Measurements from ENCODE around the gene ZCWPW1. TPM values are rescaled to one million over a fixed set of nuclear protein-coding genes. Genes with fewer than 3 reads are reported as not detected.

The ZCWPW1 gene
- total RNA-seq, 6 experiments from 2014 or later: 0.86 to 5.7 (median 2.7) TPM

DNA sequence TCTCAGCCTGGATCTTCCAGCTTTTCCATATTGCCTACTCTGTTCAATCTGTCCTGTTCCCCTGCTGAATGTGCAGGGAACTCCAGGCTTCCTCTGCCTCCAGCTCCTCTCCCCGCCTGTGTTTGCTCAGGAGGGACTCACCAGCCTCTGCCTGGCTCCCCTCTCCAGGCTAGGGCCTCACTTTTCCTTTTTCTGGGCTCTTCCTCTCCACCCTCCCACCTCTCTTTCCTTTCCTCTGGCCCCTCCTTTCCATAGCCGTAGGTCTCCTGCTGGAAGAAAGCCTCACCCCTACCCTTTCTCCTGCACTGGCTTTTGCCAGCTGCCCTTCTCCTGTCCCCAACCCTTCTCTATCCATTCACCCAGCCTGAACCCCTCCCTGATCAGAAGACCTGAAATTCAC lies 30.3 kb downstream of the ZCWPW1 start:
- intact Hi-C loops (cut with DNase I): no loop called here
- H3K27ac ChIP-seq: no peak overlapping the region
- no peaks in the 10 kb centered on the region for H3K27me3 ChIP-seq
- no peak overlapping the region for H3K4me3 ChIP-seq
- no peaks in the 10 kb centered on the region for H3K36me3 ChIP-seq
- TF ChIP-seq, protein P1, sequence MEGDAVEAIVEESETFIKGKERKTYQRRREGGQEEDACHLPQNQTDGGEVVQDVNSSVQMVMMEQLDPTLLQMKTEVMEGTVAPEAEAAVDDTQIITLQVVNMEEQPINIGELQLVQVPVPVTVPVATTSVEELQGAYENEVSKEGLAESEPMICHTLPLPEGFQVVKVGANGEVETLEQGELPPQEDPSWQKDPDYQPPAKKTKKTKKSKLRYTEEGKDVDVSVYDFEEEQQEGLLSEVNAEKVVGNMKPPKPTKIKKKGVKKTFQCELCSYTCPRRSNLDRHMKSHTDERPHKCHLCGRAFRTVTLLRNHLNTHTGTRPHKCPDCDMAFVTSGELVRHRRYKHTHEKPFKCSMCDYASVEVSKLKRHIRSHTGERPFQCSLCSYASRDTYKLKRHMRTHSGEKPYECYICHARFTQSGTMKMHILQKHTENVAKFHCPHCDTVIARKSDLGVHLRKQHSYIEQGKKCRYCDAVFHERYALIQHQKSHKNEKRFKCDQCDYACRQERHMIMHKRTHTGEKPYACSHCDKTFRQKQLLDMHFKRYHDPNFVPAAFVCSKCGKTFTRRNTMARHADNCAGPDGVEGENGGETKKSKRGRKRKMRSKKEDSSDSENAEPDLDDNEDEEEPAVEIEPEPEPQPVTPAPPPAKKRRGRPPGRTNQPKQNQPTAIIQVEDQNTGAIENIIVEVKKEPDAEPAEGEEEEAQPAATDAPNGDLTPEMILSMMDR (IDR thresholded peaks at IDR 0.05): no peak
- no peak for TF ChIP-seq POLR2A (IDR thresholded peaks at IDR 0.05)
- ATAC-seq: no peak
- H3K4me1 ChIP-seq: no peaks in the 10 kb centered on the region
- no peak for DNase-seq
- H3K9me3 ChIP-seq: no peaks in the 10 kb centered on the region
- 67% methylated on average over 1 of the region's 2 CpGs for WGBS (ENCODE audit: insufficient coverage, low coverage, low lambda C conversion rate, missing lambda C conversion rate)

DNA sequence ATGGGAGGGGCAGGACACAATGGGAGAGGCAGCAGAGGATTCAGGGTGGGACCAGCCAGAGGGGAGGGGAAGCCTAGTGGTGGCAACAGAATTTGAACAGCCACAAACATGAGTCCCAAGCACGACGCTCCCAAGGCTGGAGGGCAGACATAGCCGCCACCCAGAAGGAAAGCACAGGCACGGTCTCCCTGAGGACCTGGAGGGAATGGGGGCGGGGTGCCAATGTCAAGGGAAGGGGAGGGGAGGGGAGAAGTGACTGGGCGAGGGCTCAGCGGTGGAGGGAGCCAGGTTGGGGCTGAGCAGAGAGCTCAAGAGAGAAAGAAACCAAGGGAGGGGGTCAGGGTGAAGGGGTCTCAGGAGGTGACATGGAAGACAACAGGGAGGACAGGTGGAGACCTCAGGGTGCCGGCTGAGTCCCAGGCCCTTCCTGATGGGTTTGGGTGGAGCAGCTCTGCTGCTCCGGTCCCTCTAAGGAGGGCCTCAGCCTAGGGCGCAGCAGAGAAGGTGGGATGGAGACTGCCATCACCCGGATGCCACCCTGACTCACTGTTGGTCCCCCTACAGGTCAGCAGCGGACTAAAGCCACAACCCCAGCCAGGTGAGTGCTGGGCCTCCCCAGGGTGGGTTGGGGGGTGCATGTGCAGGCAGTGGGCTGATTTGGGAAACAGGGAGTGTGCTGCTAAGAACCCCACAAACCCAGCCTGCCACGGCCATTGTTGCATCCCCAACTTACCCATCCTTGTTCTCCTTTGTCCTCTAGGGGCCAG lies 31.0 kb downstream of the ZCWPW1 start:
- H3K4me1 ChIP-seq: no peaks in the 10 kb centered on the region
- DNase-seq (no peak), ATAC-seq (peak in 2 of 4 donors; percentile 17 to 42)
- TF ChIP-seq, protein P1 (IDR thresholded peaks at IDR 0.05): no peak
- TF ChIP-seq POLR2A (IDR thresholded peaks at IDR 0.05): no peak
- WGBS (ENCODE audit: insufficient coverage, low coverage, low lambda C conversion rate, missing lambda C conversion rate): 55% methylated on average over 8 of the region's 13 CpGs
- H3K36me3 ChIP-seq: no peaks in the 10 kb centered on the region
- no peak overlapping the region for H3K4me3 ChIP-seq
- no peaks in the 10 kb centered on the region for H3K9me3 ChIP-seq
- intact Hi-C loops (cut with DNase I): no loop called here
- H3K27ac ChIP-seq: no peak overlapping the region
- H3K27me3 ChIP-seq: no peaks in the 10 kb centered on the region

DNA sequence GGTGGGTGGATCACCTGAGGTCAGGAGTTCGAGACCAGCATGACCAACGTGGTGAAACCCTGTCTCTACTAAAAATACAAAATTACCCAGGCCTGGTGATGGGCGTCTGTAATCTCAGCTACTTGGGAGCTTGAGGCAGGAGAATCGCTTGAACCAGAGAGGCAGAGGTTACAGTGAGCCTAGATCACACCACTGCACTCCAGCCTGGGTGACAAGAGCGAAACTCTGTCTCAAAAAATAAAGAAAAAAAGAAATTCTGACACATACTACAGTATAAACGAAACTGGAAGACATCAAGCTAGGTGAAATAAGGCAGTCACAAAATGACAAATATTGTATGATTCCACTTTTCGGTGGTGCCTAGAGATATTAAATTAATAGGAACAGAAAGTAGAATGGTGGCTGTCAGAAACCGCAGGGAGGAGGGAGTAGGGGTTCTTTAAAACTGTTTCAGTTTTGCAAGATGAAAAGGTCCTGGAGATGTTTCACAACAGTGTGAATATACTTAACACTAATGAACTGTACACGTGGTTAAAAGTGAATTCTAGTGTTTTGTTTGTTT lies 32.0 kb downstream of the ZCWPW1 start:
- Histone ChIP-seq H3K36me3 (no peaks in the 10 kb centered on the region), H3K4me1 (no peaks in the 10 kb centered on the region), H3K27me3 (no peaks in the 10 kb centered on the region), H3K27ac (no peak overlapping the region), H3K4me3 (no peak overlapping the region), H3K9me3 (no peaks in the 10 kb centered on the region)
- TF ChIP-seq, protein P1 (IDR thresholded peaks at IDR 0.05): no peak
- TF ChIP-seq POLR2A (IDR thresholded peaks at IDR 0.05): no peak
- ATAC-seq (peak; percentile 34 to 70 (median 50)), DNase-seq (no peak)
- intact Hi-C loops (cut with DNase I): no loop called here
- WGBS (ENCODE audit: insufficient coverage, low coverage, low lambda C conversion rate, missing lambda C conversion rate): 53% methylated on average over 7 of the region's 9 CpGs

DNA sequence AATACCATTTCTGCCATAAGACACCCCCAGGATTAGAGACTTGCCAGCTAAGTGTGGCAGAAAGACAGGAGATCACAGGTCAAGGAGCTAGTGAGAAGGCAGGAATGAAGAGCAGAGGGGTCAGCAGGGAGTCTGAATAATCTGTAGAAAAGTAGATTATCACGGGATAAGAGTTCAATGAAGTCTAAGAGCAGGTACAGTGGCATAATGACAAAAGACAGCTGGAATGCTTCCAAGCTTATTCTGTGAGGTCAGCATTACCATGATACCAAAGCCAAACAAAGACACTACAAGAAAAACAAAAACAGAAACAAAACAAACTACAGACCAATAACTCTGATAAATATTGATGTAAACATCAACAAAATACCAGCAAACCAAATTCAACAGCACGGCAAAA lies 34.4 kb downstream of the ZCWPW1 start:
- intact Hi-C loops (cut with DNase I): no loop called here
- no peak overlapping the region for H3K27ac ChIP-seq
- ATAC-seq (no peak), DNase-seq (no peak)
- no peaks in the 10 kb centered on the region for H3K4me1 ChIP-seq
- no peak for TF ChIP-seq POLR2A (IDR thresholded peaks at IDR 0.05)
- TF ChIP-seq, protein P1 (IDR thresholded peaks at IDR 0.05): no peak
- H3K9me3 ChIP-seq: no peaks in the 10 kb centered on the region
- H3K36me3 ChIP-seq: no peaks in the 10 kb centered on the region
- no peak overlapping the region for H3K4me3 ChIP-seq
- no peaks in the 10 kb centered on the region for H3K27me3 ChIP-seq
- 82% methylated on average over 2 of the region's 2 CpGs for WGBS (ENCODE audit: insufficient coverage, low coverage, low lambda C conversion rate, missing lambda C conversion rate)
